Measurements from ENCODE around the gene NOC4L. TPM values are rescaled to one million over a fixed set of nuclear protein-coding genes. Genes with fewer than 3 reads are reported as not detected.

The NOC4L gene
- total and polyA plus RNA-seq, 2 experiments from 2014 or later = 42.4 to 54.7 TPM

DNA sequence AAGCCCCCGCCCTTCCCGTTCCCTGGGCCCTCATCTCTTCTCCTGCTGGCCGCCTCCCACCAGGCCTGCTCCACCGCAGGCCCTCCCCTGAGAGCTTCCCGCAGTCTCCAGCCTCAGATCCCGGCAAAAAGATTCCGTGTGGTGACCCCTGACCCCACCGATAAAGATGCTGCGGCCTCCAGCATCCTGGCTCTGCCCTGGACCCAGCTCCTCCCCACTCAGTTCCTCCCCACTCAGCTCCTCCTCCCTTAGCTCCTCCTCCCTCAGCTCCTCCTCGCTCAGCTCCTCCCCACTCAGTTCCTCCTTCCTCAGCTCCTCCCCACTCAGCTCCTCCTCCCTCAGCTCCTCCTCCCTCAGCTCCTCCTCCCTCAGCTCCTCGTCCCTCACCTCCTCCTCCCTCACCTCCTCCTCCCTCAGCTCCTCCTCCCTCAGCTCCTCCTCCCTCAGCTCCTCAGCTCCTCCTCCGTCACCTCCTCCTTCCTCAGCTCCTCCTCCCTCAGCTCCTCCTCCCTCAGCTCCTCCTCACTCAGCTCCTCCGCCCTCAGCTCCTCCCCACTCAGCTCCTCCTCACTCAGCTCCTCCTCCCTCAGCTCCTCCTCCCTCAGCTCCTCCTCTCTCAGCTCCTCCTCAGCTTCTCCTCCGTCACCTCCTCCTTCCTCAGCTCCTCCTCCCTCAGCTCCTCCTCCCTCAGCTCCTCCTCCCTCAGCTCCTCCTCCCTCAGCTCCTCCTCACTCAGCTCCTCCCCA lies 17.0 kb downstream of the NOC4L start:
- Histone ChIP-seq H3K4me2 (no peak overlapping the region), H3K4me3 (no peak overlapping the region), H4K20me1 (replicated peaks; ENCODE audit: insufficient read depth) (no peaks in the 10 kb centered on the region), H3K27me3 (ENCODE audit: insufficient read depth) (no peaks in the 10 kb centered on the region), H3K4me1 (ENCODE audit: insufficient read depth) (no peaks in the 10 kb centered on the region), H2AFZ (no peak overlapping the region), H3K9me2 (ENCODE audit: insufficient read depth) (no peaks in the 10 kb centered on the region), H3K79me2 (replicated peaks; ENCODE audit: insufficient read depth) (no peaks in the 10 kb centered on the region), H3K36me3 (ENCODE audit: insufficient read depth) (no peaks in the 10 kb centered on the region), H3F3A (replicated peaks; ENCODE audit: low read depth) (peaks cover 18% of the 10 kb centered on the region), H3K27ac (ENCODE audit: low read depth) (no peak overlapping the region)
- no peak for ATAC-seq
- Mint-ChIP-seq H3K36me3 (ENCODE audit: low read depth) (no peaks in the 10 kb centered on the region; the same call in 1 of the 3 replicates), H3K9me3 (peaks cover 6% of the 10 kb centered on the region), H3K4me3 (no peak overlapping the region), H3K27ac (no peak overlapping the region), H3K4me1 (no peaks in the 10 kb centered on the region), H3K27me3 (ENCODE audit: insufficient read depth, low read depth, poor library complexity) (peaks cover 14% of the 10 kb centered on the region)
- TF ChIP-seq STAT1 (IDR thresholded peaks at IDR 0.05; ENCODE audit: unreplicated experiment) (no peak), POLR2AphosphoS5 (IDR thresholded peaks at IDR 0.05; ENCODE audit: low read depth) (no peak), EZH2 (IDR thresholded peaks at IDR 0.05; ENCODE audit: low read depth, unreplicated experiment) (no peak), EZH2phosphoT487 (IDR thresholded peaks at IDR 0.05; ENCODE audit: unreplicated experiment) (no peak), NANOG (IDR thresholded peaks at IDR 0.05; ENCODE audit: borderline replicate concordance) (no peak), ZNF331 (CRISPR knock-in tag; IDR thresholded peaks at IDR 0.05; ENCODE audit: low read depth) (no peak), CREB1 (CRISPR knock-in tag; IDR thresholded peaks at IDR 0.05; ENCODE audit: low read depth) (no peak), JUNB (IDR thresholded peaks at IDR 0.05; ENCODE audit: unreplicated experiment) (no peak), ZNF114 (CRISPR knock-in tag; IDR thresholded peaks at IDR 0.05) (no peak)
- TF ChIP-seq, protein P1, sequence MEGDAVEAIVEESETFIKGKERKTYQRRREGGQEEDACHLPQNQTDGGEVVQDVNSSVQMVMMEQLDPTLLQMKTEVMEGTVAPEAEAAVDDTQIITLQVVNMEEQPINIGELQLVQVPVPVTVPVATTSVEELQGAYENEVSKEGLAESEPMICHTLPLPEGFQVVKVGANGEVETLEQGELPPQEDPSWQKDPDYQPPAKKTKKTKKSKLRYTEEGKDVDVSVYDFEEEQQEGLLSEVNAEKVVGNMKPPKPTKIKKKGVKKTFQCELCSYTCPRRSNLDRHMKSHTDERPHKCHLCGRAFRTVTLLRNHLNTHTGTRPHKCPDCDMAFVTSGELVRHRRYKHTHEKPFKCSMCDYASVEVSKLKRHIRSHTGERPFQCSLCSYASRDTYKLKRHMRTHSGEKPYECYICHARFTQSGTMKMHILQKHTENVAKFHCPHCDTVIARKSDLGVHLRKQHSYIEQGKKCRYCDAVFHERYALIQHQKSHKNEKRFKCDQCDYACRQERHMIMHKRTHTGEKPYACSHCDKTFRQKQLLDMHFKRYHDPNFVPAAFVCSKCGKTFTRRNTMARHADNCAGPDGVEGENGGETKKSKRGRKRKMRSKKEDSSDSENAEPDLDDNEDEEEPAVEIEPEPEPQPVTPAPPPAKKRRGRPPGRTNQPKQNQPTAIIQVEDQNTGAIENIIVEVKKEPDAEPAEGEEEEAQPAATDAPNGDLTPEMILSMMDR (conservative IDR thresholded peaks at IDR 0.05; ENCODE audit: low read depth in 2 of 2) = no peak
- TF ChIP-seq, protein P2, sequence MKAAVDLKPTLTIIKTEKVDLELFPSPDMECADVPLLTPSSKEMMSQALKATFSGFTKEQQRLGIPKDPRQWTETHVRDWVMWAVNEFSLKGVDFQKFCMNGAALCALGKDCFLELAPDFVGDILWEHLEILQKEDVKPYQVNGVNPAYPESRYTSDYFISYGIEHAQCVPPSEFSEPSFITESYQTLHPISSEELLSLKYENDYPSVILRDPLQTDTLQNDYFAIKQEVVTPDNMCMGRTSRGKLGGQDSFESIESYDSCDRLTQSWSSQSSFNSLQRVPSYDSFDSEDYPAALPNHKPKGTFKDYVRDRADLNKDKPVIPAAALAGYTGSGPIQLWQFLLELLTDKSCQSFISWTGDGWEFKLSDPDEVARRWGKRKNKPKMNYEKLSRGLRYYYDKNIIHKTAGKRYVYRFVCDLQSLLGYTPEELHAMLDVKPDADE (IDR thresholded peaks at IDR 0.05) = no peak
- TF ChIP-seq, protein P3, sequence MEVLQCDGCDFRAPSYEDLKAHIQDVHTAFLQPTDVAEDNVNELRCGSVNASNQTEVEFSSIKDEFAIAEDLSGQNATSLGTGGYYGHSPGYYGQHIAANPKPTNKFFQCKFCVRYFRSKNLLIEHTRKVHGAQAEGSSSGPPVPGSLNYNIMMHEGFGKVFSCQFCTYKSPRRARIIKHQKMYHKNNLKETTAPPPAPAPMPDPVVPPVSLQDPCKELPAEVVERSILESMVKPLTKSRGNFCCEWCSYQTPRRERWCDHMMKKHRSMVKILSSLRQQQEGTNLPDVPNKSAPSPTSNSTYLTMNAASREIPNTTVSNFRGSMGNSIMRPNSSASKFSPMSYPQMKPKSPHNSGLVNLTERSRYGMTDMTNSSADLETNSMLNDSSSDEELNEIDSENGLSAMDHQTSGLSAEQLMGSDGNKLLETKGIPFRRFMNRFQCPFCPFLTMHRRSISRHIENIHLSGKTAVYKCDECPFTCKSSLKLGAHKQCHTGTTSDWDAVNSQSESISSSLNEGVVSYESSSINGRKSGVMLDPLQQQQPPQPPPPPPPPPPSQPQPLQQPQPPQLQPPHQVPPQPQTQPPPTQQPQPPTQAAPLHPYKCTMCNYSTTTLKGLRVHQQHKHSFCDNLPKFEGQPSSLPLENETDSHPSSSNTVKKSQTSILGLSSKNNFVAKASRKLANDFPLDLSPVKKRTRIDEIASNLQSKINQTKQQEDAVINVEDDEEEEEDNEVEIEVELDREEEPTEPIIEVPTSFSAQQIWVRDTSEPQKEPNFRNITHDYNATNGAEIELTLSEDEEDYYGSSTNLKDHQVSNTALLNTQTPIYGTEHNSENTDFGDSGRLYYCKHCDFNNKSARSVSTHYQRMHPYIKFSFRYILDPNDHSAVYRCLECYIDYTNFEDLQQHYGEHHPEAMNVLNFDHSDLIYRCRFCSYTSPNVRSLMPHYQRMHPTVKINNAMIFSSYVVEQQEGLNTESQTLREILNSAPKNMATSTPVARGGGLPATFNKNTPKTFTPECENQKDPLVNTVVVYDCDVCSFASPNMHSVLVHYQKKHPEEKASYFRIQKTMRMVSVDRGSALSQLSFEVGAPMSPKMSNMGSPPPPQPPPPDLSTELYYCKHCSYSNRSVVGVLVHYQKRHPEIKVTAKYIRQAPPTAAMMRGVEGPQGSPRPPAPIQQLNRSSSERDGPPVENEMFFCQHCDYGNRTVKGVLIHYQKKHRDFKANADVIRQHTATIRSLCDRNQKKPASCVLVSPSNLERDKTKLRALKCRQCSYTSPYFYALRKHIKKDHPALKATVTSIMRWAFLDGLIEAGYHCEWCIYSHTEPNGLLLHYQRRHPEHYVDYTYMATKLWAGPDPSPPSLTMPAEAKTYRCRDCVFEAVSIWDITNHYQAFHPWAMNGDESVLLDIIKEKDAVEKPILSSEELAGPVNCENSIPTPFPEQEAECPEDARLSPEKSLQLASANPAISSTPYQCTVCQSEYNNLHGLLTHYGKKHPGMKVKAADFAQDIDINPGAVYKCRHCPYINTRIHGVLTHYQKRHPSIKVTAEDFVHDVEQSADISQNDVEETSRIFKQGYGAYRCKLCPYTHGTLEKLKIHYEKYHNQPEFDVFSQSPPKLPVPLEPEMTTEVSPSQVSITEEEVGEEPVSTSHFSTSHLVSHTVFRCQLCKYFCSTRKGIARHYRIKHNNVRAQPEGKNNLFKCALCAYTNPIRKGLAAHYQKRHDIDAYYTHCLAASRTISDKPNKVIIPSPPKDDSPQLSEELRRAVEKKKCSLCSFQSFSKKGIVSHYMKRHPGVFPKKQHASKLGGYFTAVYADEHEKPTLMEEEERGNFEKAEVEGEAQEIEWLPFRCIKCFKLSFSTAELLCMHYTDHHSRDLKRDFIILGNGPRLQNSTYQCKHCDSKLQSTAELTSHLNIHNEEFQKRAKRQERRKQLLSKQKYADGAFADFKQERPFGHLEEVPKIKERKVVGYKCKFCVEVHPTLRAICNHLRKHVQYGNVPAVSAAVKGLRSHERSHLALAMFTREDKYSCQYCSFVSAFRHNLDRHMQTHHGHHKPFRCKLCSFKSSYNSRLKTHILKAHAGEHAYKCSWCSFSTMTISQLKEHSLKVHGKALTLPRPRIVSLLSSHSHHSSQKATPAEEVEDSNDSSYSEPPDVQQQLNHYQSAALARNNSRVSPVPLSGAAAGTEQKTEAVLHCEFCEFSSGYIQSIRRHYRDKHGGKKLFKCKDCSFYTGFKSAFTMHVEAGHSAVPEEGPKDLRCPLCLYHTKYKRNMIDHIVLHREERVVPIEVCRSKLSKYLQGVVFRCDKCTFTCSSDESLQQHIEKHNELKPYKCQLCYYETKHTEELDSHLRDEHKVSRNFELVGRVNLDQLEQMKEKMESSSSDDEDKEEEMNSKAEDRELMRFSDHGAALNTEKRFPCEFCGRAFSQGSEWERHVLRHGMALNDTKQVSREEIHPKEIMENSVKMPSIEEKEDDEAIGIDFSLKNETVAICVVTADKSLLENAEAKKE (CRISPR knock-in tag; IDR thresholded peaks at IDR 0.05) = no peak
- TF ChIP-seq, protein P4, sequence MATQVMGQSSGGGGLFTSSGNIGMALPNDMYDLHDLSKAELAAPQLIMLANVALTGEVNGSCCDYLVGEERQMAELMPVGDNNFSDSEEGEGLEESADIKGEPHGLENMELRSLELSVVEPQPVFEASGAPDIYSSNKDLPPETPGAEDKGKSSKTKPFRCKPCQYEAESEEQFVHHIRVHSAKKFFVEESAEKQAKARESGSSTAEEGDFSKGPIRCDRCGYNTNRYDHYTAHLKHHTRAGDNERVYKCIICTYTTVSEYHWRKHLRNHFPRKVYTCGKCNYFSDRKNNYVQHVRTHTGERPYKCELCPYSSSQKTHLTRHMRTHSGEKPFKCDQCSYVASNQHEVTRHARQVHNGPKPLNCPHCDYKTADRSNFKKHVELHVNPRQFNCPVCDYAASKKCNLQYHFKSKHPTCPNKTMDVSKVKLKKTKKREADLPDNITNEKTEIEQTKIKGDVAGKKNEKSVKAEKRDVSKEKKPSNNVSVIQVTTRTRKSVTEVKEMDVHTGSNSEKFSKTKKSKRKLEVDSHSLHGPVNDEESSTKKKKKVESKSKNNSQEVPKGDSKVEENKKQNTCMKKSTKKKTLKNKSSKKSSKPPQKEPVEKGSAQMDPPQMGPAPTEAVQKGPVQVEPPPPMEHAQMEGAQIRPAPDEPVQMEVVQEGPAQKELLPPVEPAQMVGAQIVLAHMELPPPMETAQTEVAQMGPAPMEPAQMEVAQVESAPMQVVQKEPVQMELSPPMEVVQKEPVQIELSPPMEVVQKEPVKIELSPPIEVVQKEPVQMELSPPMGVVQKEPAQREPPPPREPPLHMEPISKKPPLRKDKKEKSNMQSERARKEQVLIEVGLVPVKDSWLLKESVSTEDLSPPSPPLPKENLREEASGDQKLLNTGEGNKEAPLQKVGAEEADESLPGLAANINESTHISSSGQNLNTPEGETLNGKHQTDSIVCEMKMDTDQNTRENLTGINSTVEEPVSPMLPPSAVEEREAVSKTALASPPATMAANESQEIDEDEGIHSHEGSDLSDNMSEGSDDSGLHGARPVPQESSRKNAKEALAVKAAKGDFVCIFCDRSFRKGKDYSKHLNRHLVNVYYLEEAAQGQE (IDR thresholded peaks at IDR 0.05; ENCODE audit: unreplicated experiment) = no peak
- no peak for DNase-seq (ENCODE audit: low spot score)

Measured in GM23338 (cell line).